Sigmoid colon (tissue), 7 donors: ENCODE results near the gene LRRC8D. TPM values are rescaled to one million over a fixed set of nuclear protein-coding genes. Genes with fewer than 3 reads are reported as not detected.

Experiments used
- DNase-seq: peaks from one replicate; pipeline ENCODE4 v3.0.0-alpha.2; 2019
- H3K27ac ChIP-seq, 4 donors: fragments of 200-600 bp; sonication (generic); one replicate each; pipeline ENCODE4 v1.5.1; 2016 to 2019; ENCODE audit warnings: mild to moderate bottlenecking in 1 of 4
- H3K27me3 ChIP-seq, 3 donors: fragments of 200-600 bp; sonication (generic); one replicate each; pipeline ENCODE4 v1.5.1; 2019; ENCODE audit warnings: mild to moderate bottlenecking in 1 of 3
- H3K36me3 ChIP-seq, 4 donors: fragments of 200-600 bp; sonication (generic); one replicate each; pipeline ENCODE4 v1.5.1; 2016 to 2019
- H3K4me1 ChIP-seq, 4 donors: fragments of 200-600 bp; sonication (generic); one replicate each; pipeline ENCODE4 v1.5.1; 2017 to 2019
- H3K4me3 ChIP-seq, 4 donors: fragments of 200-600 bp; sonication (generic); one replicate each; pipeline ENCODE4 v1.5.1; 2017 to 2019; ENCODE audit warnings: mild to moderate bottlenecking in 2 of 4, moderate library complexity in 1 of 4
- H3K9me3 ChIP-seq, 4 donors: fragments of 200-600 bp in 3 of 4; sonication (generic) in 3 of 4; one replicate each; pipeline versions ENCODE4 v1.5.1 to v1.6.1; 2013 to 2019
- EP300 ChIP-seq, 4 donors: sonication (generic); formaldehyde crosslinking; IDR thresholded peaks; one replicate each; pipeline ENCODE4 v1.6.1; 2017; ENCODE audit warnings: antibody characterized with exemption in 4 of 4
- POLR2A ChIP-seq, 2 donors: fragments of 450-650 bp; IDR thresholded peaks; one replicate each; pipeline ENCODE4 v1.6.1; 2016; ENCODE audit warnings: antibody characterized with exemption in 2 of 2, mild to moderate bottlenecking in 2 of 2, moderate library complexity in 2 of 2
- POLR2AphosphoS5 ChIP-seq, 4 donors: sonication (generic); formaldehyde crosslinking; IDR thresholded peaks; one replicate each; pipeline ENCODE4 v1.6.1; 2017; ENCODE audit warnings: antibody characterized with exemption in 4 of 4
- WGBS, 2 donors: extraction: QIAGEN DNeasy Blood & Tissue Kit; methylation state at CpG; one replicate each; pipeline ENCODE4 v1.1.7; 2013; 5-methylcytosine and 5-hydroxymethylcytosine counted together
- intact Hi-C: fragments of 100-400 bp; cut with DNase I; formaldehyde crosslinking; loops from one replicate; pipeline ENCODE4 v1.15.1; 2023
- polyA plus RNA-seq, 3 donors: library from polyadenylated mRNA; stranded (reverse); fragments of 200-250 nt; gene quantifications; one replicate each; pipeline ENCODE4 v1.2.3, GENCODE V29; 2013
- total RNA-seq, 4 donors: library from RNA; depleted of rRNA; stranded (reverse); fragments of >200 nt; gene quantifications; one replicate each; pipeline ENCODE4 v1.1.0, GENCODE V29; 2016
- TF ChIP-seq, protein P1 (sequence below), 4 experiments: fragments of 450-650 bp in 3 of 4; fragments of 200-600 bp in 1 of 4; IDR thresholded peaks; one replicate each; pipeline ENCODE4 v1.5.1; 2016 to 2019; ENCODE audit warnings: antibody characterized with exemption in 4 of 4, mild to moderate bottlenecking in 3 of 4, moderate library complexity in 2 of 4
- donor health status: healthy with polysubstance abuse.
- donor health status: Bipolar disorder and iron deficiency.
- donor health status: healthy.

The LRRC8D gene
- total and polyA plus RNA-seq, 7 donors: 6.0 to 21.2 (median 9.3) TPM

DNA sequence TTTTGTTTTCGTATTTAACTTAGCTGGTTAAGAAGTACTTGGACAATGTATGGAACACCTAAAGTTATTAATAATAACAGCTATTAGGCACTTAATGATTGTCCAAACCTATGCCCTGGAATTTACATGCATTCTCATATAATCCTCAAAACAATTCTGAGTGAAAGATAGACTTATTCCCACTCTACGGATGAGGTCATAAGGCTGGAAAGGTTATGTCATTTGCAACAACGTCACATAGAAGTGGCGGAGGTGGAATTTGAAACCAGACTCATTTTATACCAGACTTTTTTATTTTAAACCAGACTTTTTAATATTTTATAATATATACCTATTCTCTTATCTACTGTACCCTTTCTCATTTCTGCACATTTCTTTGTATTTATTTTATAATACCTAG is 8.4 kb downstream of the LRRC8D start:
- no peaks in the 10 kb centered on the region for H3K27me3 ChIP-seq
- H3K9me3 ChIP-seq: no peaks in the 10 kb centered on the region
- H3K36me3 ChIP-seq: no peaks in the 10 kb centered on the region
- DNase-seq: no peak
- H3K27ac ChIP-seq: no peak overlapping the region
- intact Hi-C loops: no loop called here
- H3K4me1 ChIP-seq: peaks cover 0 to 5% (median 0%) of the 10 kb centered on the region in 4 donors
- TF ChIP-seq POLR2A (IDR thresholded peaks at IDR 0.05) (no peak), POLR2AphosphoS5 (IDR thresholded peaks at IDR 0.05) (no peak), EP300 (IDR thresholded peaks at IDR 0.05) (no peak)
- TF ChIP-seq, protein P1, sequence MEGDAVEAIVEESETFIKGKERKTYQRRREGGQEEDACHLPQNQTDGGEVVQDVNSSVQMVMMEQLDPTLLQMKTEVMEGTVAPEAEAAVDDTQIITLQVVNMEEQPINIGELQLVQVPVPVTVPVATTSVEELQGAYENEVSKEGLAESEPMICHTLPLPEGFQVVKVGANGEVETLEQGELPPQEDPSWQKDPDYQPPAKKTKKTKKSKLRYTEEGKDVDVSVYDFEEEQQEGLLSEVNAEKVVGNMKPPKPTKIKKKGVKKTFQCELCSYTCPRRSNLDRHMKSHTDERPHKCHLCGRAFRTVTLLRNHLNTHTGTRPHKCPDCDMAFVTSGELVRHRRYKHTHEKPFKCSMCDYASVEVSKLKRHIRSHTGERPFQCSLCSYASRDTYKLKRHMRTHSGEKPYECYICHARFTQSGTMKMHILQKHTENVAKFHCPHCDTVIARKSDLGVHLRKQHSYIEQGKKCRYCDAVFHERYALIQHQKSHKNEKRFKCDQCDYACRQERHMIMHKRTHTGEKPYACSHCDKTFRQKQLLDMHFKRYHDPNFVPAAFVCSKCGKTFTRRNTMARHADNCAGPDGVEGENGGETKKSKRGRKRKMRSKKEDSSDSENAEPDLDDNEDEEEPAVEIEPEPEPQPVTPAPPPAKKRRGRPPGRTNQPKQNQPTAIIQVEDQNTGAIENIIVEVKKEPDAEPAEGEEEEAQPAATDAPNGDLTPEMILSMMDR (IDR thresholded peaks at IDR 0.05): no peak
- H3K4me3 ChIP-seq: no peak overlapping the region
- 95% methylated on average over 4 of the region's 4 CpGs for WGBS, 2 donors

DNA sequence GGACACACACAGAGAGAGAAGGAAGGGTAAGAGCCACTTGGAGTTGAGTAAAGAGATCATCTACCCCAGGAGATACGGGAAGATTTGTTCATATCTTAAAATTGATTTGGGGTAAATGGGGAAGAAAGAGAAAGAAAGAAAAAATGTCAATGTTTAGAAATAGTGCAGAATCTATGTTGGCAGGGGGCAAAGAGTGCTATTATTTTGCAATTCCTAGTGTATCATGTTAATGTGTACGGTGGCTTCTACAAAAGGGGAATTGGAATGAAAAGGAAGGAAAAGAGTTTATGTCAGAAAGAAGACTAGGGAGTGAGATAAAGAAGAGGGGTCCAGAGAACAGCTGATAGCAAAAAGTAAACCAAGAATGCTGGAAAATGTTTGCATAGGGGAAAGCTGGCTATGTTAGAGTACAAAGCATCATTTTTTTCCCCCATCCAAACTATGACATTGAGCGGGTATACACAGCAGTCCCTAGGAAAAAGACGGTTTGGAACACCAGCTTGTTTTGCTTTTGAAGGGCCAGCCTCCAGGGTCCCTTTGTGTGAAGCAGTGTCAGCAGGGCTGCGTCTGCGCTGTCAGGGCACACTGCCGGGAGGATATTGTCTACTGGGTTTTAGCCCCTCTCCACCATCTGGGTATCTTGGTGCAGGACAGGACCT is 10.8 kb downstream of the LRRC8D start:
- 74 to 77% methylated on average over 7 of the region's 7 CpGs for WGBS, 2 donors
- intact Hi-C loops: no loop called here
- no peak overlapping the region for H3K27ac ChIP-seq
- H3K4me1 ChIP-seq: peaks cover 0 to 27% (median 19%) of the 10 kb centered on the region in 4 donors
- DNase-seq: no peak
- no peaks in the 10 kb centered on the region for H3K27me3 ChIP-seq
- TF ChIP-seq POLR2AphosphoS5 (IDR thresholded peaks at IDR 0.05): no peak
- TF ChIP-seq, protein P1 (IDR thresholded peaks at IDR 0.05): no peak
- TF ChIP-seq POLR2A (IDR thresholded peaks at IDR 0.05): no peak
- TF ChIP-seq EP300 (IDR thresholded peaks at IDR 0.05): no peak
- H3K4me3 ChIP-seq: no peak overlapping the region
- no peaks in the 10 kb centered on the region for H3K9me3 ChIP-seq
- no peaks in the 10 kb centered on the region for H3K36me3 ChIP-seq

DNA sequence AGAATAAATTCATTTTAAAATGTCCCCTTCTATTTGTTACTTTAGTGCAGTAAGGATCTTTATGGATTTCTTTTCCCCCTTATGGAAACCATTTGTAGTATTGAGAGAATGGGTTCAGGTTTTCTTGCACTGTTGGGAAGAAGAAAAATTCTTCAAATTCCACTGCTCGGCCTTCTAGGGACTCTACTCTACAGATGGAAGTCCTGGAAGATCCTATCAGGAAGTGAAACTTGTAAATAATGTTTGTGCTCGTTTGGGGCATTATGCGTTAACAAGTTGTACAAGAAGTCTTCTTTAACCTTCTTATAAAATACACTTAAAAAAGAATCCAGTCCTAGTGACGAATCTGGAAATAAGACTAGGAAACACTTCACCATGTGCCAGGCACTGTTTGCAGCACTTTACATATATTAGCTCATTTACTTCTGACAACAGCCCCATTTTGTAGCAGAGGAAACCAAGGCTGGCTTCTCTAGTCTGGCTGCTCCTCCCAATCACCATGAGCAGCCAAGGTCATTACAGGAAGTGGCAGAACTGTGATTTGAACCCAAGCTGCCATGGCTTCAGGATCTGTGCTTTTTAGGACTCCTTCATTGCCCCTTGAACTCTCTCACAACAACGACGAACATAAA is 11.8 kb downstream of the LRRC8D start:
- Histone ChIP-seq H3K4me3 (no peak overlapping the region), H3K9me3 (no peaks in the 10 kb centered on the region), H3K36me3 (no peaks in the 10 kb centered on the region), H3K27ac (peak overlapping the region in 1 of 4 donors; percentile 2), H3K4me1 (peaks cover 0 to 30% (median 19%) of the 10 kb centered on the region in 4 donors), H3K27me3 (no peaks in the 10 kb centered on the region)
- intact Hi-C loops: no loop called here
- DNase-seq: no peak
- 67 to 71% methylated on average over 6 of the region's 6 CpGs for WGBS, 2 donors
- TF ChIP-seq EP300 (IDR thresholded peaks at IDR 0.05): no peak
- no peak for TF ChIP-seq POLR2AphosphoS5 (IDR thresholded peaks at IDR 0.05)
- TF ChIP-seq, protein P1 (IDR thresholded peaks at IDR 0.05): no peak
- no peak for TF ChIP-seq POLR2A (IDR thresholded peaks at IDR 0.05)

DNA sequence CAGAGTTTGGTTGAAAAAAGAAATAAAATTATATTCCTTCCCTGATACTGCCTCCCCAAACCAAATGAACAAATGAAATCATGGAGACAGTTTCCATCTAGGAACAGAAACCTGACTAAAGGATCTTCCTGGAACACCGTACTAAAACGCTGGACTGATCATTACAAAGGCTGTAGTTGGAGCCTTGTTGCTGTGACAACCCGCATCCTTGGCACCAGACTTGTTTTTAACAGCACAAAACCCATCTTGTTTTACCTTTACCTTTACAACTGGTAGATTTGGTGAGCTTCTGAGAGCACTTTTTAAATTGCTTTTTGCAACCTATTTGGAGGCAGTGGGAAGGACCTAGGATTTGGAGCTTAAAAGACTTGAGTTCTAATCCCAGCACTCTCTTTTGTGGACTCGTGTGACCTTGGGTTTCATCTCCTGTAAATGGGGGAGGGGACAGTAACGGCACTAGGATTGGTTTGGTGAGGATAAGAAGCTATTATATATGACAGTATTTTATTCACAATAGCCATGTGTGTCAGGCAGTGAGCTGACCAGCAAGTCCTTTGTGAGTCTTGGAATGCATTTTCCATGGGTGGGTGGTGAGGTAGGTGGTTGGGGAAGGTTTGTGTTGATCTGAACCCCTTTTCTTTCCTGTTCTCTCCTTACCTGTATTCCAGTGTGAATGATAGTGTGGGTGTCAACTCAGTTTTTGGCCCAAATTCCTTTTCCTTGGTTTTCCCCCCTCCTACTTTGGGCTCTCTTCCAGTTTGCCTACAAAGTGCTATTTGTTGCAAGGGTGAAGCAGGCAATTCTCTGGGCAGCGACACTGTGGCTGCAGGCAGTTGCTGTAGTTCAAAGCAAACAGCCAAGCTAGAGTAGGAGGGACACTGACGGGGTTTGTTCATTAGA is 12.6 kb downstream of the LRRC8D start:
- no peak for TF ChIP-seq POLR2A (IDR thresholded peaks at IDR 0.05)
- TF ChIP-seq, protein P1 (IDR thresholded peaks at IDR 0.05): no peak
- TF ChIP-seq EP300 (IDR thresholded peaks at IDR 0.05): no peak
- TF ChIP-seq POLR2AphosphoS5 (IDR thresholded peaks at IDR 0.05): no peak
- peaks cover 0 to 30% (median 19%) of the 10 kb centered on the region in 4 donors for H3K4me1 ChIP-seq
- peak overlapping the region in 1 of 4 donors; percentile 2 for H3K27ac ChIP-seq

More for the DNA sequence above, 12.6 kb downstream of the LRRC8D start:
- DNase-seq: no peak
- WGBS, 2 donors: 63 to 82% methylated on average over 7 of the region's 7 CpGs
- intact Hi-C loops: no loop called here
- H3K36me3 ChIP-seq: no peaks in the 10 kb centered on the region
- H3K27me3 ChIP-seq: no peaks in the 10 kb centered on the region
- no peak overlapping the region for H3K4me3 ChIP-seq
- no peaks in the 10 kb centered on the region for H3K9me3 ChIP-seq
